Endometrium (tissue), 2 donors: ENCODE measurements around the gene CTSC.
A peak's percentile ranks its signal among the peaks of the same experiment; 100 is the strongest.

Source experiments
- FAIRE-seq: peaks from 2 replicates; lab custom pipeline; 2012; peaks lifted over from hg19 to GRCh38; lab: Jason Lieb, UNC
- donor health status: control.
- donor health status: control.

CTSC gene

GRCh38 chr11:88317536-88317935, 20.0 kb downstream of the CTSC start:
- FAIRE-seq, result no peak

- FAIRE-seq, result no peak
Observed at GRCh38 chr11:88315981-88316441, 21.5 kb downstream of the CTSC start.

GRCh38 chr11:88315015-88315414, 22.5 kb downstream of the CTSC start:
- FAIRE-seq, result no peak

GRCh38 chr11:88313441-88313840, 24.1 kb downstream of the CTSC start:
- FAIRE-seq, result no peak

GRCh38 chr11:88312628-88313027, 24.9 kb downstream of the CTSC start:
- FAIRE-seq, result peak; percentile 33

GRCh38 chr11:88310246-88310645, 27.3 kb downstream of the CTSC start:
- no peak for FAIRE-seq

- no peak for FAIRE-seq
Observed at GRCh38 chr11:88308576-88308975, 29.0 kb downstream of the CTSC start.

- FAIRE-seq, result no peak
Observed at GRCh38 chr11:88307749-88308425, 29.6 kb downstream of the CTSC start.

- FAIRE-seq, result no peak
Observed at GRCh38 chr11:88306785-88307184, 30.8 kb downstream of the CTSC start.

GRCh38 chr11:88305430-88305829, 32.1 kb downstream of the CTSC start:
- no peak for FAIRE-seq

GRCh38 chr11:88304352-88304751, 33.2 kb downstream of the CTSC start:
- FAIRE-seq, result no peak

- no peak for FAIRE-seq
Observed at GRCh38 chr11:88303037-88303436, 34.5 kb downstream of the CTSC start.

GRCh38 chr11:88301488-88302140, 35.9 kb downstream of the CTSC start:
- no peak for FAIRE-seq

GRCh38 chr11:88300888-88301487, 36.5 kb downstream of the CTSC start:
- FAIRE-seq, result no peak

GRCh38 chr11:88297863-88298262, 39.7 kb downstream of the CTSC start:
- peak; percentile 64 for FAIRE-seq

GRCh38 chr11:88297421-88297820, 40.1 kb downstream of the CTSC start:
- FAIRE-seq, result peak; percentile 85

- FAIRE-seq, result no peak
Observed at GRCh38 chr11:88295028-88295427, 42.5 kb downstream of the CTSC start.

GRCh38 chr11:88293931-88294330, 43.6 kb downstream of the CTSC start:
- no peak for FAIRE-seq

GRCh38 chr11:88292171-88292843, 45.2 kb downstream of the CTSC start:
- FAIRE-seq, result no peak

GRCh38 chr11:88288560-88288959, 49.0 kb downstream of the CTSC start:
- no peak for FAIRE-seq

GRCh38 chr11:88284336-88285050, 53.0 kb downstream of the CTSC start:
- FAIRE-seq, result peak; percentile 88
